HG02840 (cell line): ENCODE results near the gene CLEC2A.
"Not testable (repeated sequence)": the region's sequence is repeated elsewhere in the genome, so short reads cannot be mapped to it uniquely, and the experiment has no call there.

ENCODE experiments used
- ATAC-seq: cut with Tn5 transposase; IDR thresholded peaks from one replicate; pipeline ENCODE4 v1.9.1; 2021; ENCODE audit warnings: mild to moderate bottlenecking, moderate library complexity, moderate number of reproducible peaks; ENCODE audit not compliant: unreplicated experiment, low FRiP score

CLEC2A gene

DNA sequence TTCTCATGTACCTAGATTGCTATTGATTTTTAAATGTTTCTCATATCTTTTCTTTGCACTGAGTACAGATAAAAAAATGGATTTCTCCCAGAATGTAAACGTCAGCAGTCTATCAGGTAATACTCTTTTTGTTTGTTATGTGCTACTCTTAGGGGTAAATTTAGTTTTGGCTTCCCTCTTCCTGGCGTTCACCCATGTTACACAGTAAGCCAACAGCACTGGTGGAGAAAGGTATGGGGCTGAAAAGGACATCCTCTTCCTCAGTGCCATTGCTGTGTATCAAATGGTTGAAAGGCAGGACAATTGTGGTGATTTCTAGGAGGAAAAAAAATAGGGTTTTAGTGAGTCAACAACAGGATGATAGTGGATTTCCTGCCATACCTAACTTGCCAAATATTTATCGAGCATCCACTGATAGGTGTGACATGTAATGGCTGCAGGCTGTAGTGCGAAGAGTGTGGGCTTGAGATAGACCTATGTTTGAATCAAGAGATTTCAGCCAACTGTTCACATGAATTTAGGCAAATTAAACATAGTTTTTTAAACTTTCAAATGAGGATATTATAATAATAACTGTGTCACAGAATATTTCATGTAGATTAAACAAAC is 43.4 kb downstream of the CLEC2A start:
- ATAC-seq = no peak

DNA sequence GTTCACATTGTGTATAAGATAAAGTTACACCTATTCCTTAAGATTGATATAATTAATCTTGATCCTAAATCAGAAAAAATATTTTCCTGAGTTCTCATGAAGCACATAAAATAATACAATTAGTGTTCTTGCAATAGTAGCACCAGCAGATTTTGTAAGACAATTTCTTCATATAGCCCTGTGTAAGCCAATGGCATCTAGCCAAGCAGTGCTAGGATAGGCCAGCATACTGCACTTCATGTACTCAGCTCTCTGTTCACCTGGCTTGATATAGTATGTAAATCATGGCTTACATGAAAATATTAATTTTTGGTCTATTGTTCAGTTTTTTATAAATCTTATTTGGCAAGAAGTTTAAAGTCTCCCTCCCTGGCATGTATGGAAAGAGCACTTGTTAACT is 49.0 kb downstream of the CLEC2A start:
- ATAC-seq = no peak

DNA sequence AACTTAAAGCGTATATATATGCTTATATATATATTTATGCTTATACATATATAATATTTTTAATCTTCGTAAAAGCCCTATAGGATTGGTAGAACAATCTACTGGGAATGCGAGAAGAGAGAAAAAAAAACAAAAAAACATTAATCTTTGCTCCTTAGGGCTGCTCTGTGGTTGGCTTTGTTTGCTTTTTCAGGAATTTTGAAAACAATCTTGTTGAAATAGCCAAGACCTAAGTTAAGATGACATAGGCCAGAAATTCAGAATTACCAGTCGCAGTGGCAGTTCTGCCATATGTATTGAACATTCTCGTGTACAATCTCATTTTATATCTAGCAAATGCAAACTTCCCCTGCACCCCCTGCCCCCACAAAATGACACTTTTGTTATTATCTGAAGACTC is 50.2 kb downstream of the CLEC2A start:
- no peak for ATAC-seq

DNA sequence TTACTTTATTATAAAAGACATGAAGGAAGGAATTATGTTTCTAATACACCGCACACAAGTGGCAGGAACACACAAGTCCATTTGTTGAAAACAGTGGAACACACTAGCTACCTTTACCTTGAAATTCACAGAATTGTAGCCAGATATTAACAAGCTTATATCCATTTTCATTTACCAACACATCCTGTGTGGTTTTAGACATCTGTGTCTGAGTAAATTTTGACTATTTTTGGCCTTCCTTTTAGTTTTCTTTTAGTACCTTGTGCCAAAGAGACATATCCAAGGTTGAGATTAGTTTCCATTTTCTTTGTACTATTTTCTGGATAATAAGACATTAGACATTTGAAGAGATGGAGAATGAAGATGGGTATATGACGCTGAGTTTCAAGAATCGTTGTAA is 50.9 kb downstream of the CLEC2A start, which contains the start of gene KLRF2:
TSS of gene KLRF2 (plus strand) at position 244 of the 400 bp plus-strand sequence. CDS start at position 351, 107 bp downstream.
- ATAC-seq = no peak

DNA sequence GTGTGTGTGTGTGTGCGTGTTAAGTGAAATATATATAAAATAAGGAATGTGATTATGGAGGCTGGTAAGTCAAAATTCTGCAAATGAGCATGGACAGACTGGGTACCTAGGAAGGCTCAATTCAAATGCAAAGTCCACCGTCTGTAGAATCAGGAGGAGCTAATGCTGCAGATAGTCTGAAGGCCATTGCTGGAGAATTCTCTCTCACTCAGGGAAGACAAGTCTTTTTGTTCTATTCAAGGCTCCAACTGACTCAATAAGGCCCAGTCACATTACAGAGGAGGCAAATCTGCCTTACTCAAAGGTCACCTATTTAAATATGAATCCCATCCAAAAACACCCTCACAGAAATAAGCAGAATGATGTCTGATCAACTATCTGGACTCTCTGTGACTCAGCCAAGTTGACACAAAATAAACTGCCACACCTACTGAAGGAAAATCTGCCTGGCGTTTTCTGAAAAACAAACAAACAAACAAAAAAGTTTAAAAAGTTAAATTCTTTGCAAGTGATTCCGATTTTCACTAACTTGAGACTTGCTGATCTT is 51.6 kb downstream of the CLEC2A start:
- ATAC-seq = no peak

DNA sequence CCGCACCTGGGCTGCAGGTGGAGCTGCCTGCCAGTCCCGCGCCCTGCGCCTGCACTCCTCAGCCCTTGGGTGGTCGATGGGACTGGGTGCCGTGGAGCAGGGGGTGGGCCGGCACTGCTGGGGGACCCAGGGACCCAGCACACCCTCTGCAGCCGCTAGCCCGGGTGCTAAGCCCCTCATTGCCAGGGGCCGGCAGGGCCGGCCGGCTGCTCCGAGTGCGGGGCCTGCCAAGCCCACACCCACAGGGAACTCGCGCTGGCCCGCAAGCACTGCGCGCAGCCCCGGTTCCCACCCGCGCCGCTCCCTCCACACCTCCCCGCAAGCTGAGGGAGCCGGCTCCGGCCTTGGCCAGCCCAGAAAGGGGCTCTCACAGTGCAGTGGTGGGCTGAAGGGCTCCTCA is 56.0 kb downstream of the CLEC2A start:
- ATAC-seq = not testable (repeated sequence)

DNA sequence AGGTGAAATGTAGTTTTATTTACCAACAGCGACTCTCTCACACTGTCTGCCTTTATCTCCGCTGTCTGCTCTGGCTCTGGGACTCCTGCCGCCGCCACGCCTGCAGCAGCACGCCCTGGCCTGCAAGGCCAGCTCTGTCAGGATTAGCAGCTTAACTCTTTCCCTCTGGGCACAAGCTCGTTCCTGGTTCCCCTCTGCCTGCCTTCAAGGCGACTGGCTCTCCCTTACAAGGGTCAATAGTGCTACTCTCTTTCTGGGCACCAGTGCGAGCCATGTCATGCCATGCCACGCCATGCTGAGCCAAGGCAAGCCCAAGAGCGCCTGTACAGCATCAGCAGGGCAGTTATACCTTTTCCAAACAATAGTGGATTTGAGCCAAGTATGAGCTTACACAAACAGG is 59.4 kb downstream of the CLEC2A start:
- ATAC-seq = no peak

DNA sequence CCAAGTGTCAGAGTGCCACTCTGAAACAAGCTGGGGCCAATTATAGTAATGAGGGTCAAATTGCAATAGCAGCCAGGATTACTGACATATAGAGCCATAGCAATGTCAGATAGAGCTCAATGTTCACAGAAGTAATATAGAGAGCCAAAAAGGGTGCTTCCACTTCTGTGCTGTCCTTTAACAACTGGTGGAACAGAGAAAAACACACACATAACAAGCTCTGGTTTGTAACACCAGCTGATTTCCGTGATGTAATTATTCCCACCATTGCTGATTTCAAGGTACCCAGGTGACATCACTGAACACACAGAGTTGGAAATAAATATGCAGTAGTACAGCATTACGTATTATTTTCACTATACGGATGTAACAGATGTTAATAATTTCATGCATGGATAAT is 60.0 kb downstream of the CLEC2A start:
- no peak for ATAC-seq

DNA sequence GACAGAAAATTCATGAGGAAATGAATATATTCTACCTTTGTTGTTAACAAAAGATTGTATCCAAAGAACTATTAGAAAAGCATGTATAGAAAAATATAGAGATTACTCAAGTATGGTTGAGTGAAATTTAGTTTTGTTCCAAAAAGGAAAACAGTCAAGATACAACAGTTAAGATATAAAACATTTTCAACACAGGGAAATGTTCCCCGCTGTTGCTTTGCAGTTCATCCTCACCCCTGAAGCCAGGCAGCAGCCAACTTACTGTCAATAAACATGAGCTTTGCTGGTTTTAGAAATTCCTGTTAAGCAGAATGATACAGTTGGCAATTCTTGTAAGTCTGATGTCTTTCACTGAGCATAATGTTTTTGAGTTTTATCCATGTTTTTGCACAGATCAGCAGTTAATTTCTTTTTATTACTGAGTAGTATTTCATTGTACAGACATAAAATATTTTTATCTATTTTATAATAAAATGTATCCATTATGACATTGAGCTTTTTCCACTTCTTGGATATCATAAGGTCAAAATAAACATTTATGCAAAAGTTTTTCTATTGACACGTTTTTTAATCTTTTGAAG is 61.8 kb downstream of the CLEC2A start:
- no peak for ATAC-seq

DNA sequence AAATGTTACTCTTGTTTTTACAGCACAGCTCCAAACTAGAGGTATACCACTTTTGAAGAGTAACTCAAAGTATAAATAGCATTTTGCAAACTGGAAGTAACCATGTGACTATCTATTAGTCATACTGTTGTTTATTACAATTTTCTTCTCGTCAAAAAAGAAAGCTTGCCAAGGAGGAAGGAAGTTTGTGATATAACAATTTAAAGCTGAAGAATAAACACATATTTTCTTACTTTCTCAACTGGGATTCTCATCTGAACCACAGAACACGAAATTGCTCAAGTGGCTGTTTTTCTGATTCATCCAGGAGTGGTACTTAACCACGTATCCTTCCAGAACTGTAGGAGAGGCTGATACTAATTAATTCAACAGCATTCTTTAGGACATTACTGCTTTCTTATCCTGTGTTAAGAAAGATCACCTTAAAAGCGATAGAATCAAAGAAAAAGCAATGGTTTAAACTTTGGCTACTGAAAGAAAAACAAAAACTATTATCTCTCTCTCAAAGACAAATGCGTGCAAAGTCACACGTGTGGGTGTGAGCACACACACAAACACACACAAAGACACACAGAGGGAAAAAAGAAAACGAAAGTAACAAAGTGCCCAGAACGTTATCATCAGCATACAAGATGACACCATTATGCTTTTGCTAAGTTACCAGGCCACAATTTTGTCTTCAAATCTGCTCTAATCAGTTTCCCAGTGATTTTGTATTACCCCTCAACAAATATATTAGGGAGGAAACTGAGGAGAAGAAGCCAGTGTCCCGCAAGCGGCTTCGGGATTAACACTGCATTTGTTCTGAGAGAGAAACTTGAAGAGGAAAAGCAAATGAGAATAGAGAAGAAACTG is 62.6 kb downstream of the CLEC2A start, which contains the start of gene CLEC2B:
TSS of gene CLEC2B (minus strand) at position 48 of the 855 bp plus-strand sequence.
- no peak for ATAC-seq

DNA sequence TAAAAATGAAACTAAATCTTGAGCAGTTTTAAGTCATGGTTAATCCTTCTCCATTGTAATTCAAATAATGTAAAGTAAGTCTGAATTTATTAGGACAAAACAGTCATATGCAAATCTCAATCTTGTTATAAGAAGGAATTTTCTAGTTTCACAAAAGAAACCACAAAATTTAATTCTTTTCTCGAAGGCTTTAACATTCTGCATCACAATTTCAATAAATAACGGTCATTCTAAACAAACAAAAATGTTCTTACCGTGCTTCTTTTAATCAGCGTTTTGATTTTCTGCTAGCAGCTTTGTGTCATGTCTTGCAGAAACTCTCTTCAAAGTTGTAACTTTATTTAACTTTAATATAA is 63.2 kb downstream of the CLEC2A start:
- no peak for ATAC-seq

DNA sequence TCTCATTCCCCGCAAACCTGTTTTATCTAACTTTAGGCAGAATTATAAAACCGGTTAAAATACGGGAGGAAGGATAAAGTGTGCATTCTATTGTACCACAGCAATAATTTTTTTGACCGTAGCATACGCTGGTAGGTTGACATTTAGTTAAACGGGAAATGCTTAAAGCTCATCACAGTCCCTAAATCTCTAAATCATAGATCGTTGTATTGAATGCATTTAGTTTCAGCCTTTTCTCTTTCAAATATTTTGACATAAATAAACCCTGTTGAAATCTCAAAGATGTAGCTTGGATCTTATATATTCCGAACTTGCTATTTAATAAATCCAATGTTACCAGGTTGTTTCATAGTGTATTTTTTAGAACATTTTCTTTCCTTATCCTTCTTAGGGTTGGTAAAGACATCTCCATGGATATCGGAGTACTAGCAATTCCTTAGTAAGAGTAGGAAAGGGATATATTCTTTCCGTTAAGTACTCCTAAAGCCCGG is 63.8 kb downstream of the CLEC2A start:
- no peak for ATAC-seq

DNA sequence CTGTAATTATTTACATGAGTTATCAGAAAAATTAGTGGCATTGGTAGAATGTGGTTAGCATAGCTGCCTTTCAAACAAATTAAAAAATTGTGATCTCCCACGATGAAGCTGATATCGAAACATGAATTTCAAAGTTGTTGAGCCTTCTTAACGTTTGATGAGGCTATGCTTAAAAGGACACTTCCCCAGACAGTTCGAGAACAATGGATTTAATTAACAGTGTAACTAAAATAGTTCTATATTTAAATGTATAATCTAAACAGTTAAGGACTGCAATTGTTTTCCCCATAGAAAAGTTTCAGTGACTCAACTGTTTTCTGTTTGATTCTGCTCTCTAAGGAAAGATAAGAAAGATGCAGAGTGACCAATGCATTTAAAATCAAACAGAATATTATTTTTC is 64.6 kb downstream of the CLEC2A start:
- ATAC-seq = no peak

DNA sequence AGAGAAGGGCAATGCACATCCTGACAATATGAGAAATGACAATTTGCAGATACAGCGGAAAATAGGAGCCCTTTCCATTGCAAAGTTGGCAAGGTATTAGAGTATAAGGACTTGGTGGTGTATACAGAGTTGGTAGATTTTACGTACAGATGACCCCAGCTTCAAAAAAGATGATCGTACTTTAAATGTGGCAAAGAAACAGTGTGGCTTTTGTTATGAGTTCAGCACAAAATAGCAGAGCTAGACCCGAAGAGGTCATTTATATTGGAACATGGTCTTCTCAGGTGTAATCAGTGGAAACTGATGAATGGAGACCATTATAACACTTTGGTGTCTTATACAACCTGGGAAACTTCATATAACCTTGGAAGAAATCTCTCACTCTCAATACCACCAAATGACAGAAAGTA is 65.3 kb downstream of the CLEC2A start:
- no peak for ATAC-seq

DNA sequence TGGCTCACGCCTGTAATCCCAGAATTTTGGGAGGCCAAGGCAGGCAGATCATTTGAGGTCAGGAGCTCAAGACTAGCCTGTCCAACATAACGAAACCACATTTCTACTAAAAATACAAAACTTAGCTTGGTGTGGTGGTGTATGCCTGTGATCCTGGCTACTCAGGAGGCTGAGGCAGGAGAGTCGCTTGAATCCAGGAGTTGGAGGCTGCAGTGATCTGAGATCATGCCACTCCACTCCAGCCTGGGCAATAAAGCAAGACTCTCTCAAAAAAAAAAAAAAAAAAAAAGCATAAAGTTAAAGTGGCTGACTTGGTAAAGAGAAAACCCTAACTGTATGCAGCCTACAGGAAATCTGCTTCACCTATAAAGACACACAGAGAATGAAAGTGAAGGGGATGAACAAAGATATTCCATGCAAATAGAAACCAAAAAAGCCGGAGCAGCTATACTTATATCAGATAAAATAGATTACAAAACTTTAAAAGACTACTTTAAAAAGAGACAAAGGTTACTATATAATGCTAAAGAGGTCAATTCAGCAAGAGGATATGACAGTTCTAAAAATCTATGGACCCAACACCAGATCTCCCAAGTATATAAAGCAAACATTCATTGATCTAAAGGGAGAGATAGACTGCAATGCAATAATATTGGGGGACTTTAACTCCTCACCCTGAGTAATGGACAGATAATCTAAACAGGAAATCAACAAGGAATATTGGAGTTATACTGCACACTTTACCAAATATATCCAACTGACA is 67.1 kb downstream of the CLEC2A start:
- no peak for ATAC-seq
